Rectal smooth muscle tissue (tissue), 1 donor: Measurements from ENCODE around the gene GYS2.

Experiments used
- H3K27ac ChIP-seq: one replicate; pipeline ENCODE4 v1.7.0; 2013; ENCODE audit warnings: low read depth, low read length, inconsistent platforms
- H3K27me3 ChIP-seq: one replicate; pipeline ENCODE4 v1.7.0; 2013; ENCODE audit warnings: low read length; ENCODE audit not compliant: control insufficient read depth, insufficient read depth
- H3K36me3 ChIP-seq: one replicate; pipeline ENCODE4 v1.7.0; 2013; ENCODE audit warnings: low read length; ENCODE audit not compliant: control insufficient read depth, insufficient read depth
- H3K4me1 ChIP-seq: one replicate; pipeline ENCODE4 v1.7.0; 2013; ENCODE audit warnings: low read length; ENCODE audit not compliant: control insufficient read depth, insufficient read depth
- H3K4me3 ChIP-seq: one replicate; pipeline ENCODE4 v1.7.0; 2013; ENCODE audit warnings: low read length
- H3K9ac ChIP-seq: one replicate; pipeline ENCODE4 v1.7.0; 2013; ENCODE audit warnings: low read length

Gene GYS2

GRCh38 chr12:21566223-21566906 is 38.3 kb downstream of the GYS2 start:
- H3K9ac ChIP-seq, result no peak overlapping the region
- H3K27me3 ChIP-seq, result no peaks in the 10 kb centered on the region
- no peaks in the 10 kb centered on the region for H3K4me1 ChIP-seq
- H3K27ac ChIP-seq, result no peak overlapping the region
- H3K4me3 ChIP-seq, result no peak overlapping the region
- H3K36me3 ChIP-seq, result no peaks in the 10 kb centered on the region

DNA sequence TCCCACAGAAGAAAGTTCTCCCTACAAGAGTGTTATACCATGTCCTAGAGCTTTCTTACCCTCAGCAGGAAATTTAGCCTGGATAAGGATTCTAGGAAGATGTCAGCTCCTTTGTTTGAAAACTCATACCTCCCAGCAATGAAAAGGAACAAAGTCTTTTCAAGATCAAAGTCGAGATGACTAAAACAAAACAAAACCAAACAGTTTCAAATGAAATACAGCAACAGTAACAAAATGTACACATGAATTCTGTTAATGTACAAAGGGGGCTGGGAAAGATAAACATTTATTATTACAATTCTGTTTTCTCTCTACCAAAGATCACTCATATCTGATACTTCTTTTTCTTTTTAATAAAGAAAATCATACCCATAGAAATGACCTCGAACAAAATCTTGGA is 41.8 kb downstream of the GYS2 start:
- no peaks in the 10 kb centered on the region for H3K27me3 ChIP-seq
- H3K36me3 ChIP-seq, result no peaks in the 10 kb centered on the region
- H3K4me1 ChIP-seq, result no peaks in the 10 kb centered on the region
- no peak overlapping the region for H3K9ac ChIP-seq
- H3K4me3 ChIP-seq, result no peak overlapping the region
- no peak overlapping the region for H3K27ac ChIP-seq

DNA sequence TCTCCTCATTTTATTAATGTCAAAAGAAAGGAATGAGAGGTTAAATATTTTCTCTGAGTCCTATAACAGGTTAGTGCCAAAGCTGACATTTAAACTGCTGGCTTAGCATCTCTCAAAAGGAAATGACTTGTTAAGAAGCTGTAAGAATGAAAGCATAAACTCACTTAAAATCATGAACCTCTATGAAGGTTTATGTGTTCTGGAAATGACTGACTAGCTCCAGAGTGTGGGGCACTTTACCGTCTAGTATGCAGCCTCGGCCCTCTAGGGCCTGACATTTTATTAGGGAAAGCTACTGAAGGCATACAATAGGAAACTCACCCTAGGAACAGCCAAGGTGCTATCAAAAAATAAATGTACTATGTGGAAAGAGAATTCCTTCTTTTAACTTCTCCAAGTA is 43.5 kb downstream of the GYS2 start:
- H3K9ac ChIP-seq, result no peak overlapping the region
- H3K27me3 ChIP-seq, result no peaks in the 10 kb centered on the region
- no peaks in the 10 kb centered on the region for H3K4me1 ChIP-seq
- no peak overlapping the region for H3K27ac ChIP-seq
- no peaks in the 10 kb centered on the region for H3K36me3 ChIP-seq
- H3K4me3 ChIP-seq, result no peak overlapping the region

DNA sequence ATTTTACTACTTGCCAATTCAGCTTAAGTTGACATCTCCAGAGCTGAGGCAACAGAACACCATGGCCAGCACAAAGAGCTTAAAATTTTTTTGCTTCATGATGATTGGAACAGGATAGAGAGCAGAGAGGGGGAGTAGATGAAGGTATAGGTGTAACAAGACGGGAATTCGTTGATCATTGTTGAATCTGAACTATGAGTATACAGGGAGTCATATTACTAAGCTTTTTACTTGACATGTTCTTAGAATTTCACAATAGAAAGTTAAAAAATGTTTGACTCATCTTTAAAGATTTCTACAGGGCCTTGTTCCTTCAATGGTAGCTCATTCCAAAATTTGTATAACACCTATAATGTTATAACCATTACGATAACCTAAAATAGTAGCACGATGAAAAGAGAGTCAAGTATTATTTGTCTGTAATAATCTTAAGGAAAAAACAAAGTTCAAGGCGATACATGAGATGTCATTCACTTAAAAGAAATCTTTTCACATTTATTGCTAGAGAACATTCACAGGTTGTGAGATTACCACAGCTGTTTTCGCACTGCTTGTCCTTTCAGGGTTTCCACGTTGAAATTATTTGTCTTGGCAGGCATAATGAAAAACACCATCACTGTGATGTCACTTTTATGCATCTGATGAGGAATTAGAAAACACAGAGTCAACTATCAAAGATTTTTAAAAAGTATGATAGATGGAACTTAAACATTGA is 44.6 kb downstream of the GYS2 start:
- no peaks in the 10 kb centered on the region for H3K4me1 ChIP-seq
- no peaks in the 10 kb centered on the region for H3K36me3 ChIP-seq
- H3K9ac ChIP-seq, result no peak overlapping the region
- no peak overlapping the region for H3K4me3 ChIP-seq
- no peak overlapping the region for H3K27ac ChIP-seq
- no peaks in the 10 kb centered on the region for H3K27me3 ChIP-seq

DNA sequence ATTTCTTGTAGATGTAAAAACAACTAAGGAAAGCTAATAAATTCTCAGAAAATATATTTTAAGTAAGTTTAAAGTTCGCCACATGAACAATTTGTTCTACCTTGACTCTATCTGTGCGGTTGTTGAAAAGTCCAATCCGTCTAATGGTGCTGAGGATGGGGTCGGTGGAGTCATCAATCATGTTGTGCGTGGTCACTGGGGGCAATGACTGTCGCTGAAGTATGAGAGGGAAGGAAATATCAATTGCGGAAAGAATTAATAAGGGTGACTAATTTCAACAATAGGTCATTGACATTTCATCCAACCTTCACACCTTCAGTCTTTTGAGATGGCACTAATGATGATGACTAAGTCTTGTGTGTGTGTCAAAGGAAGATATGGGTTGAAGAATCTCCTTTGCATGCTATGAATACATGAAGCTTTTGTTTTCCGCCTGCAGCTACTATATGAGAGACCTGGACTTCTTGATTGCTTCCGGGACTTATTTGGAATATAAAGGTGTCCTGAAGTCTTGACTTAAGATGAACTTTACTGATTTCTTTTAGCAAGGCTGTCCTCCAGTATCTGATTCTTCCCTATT is 46.5 kb downstream of the GYS2 start:
- Histone ChIP-seq H3K27ac (no peak overlapping the region), H3K36me3 (no peaks in the 10 kb centered on the region), H3K4me1 (no peaks in the 10 kb centered on the region), H3K4me3 (no peak overlapping the region), H3K27me3 (no peaks in the 10 kb centered on the region), H3K9ac (no peak overlapping the region)

- H3K36me3 ChIP-seq, result no peaks in the 10 kb centered on the region
- H3K27ac ChIP-seq, result no peak overlapping the region
- H3K4me1 ChIP-seq, result peaks cover 2% of the 10 kb centered on the region
- no peak overlapping the region for H3K9ac ChIP-seq
- no peaks in the 10 kb centered on the region for H3K27me3 ChIP-seq
- H3K4me3 ChIP-seq, result no peak overlapping the region
These were observed 51.3 kb downstream of the GYS2 start for GRCh38 chr12:21553329-21553675.

GRCh38 chr12:21552635-21553328 is 51.9 kb downstream of the GYS2 start:
- no peak overlapping the region for H3K4me3 ChIP-seq
- no peak overlapping the region for H3K27ac ChIP-seq
- H3K27me3 ChIP-seq, result no peaks in the 10 kb centered on the region
- H3K36me3 ChIP-seq, result no peaks in the 10 kb centered on the region
- H3K9ac ChIP-seq, result no peak overlapping the region
- H3K4me1 ChIP-seq, result peaks cover 2% of the 10 kb centered on the region

DNA sequence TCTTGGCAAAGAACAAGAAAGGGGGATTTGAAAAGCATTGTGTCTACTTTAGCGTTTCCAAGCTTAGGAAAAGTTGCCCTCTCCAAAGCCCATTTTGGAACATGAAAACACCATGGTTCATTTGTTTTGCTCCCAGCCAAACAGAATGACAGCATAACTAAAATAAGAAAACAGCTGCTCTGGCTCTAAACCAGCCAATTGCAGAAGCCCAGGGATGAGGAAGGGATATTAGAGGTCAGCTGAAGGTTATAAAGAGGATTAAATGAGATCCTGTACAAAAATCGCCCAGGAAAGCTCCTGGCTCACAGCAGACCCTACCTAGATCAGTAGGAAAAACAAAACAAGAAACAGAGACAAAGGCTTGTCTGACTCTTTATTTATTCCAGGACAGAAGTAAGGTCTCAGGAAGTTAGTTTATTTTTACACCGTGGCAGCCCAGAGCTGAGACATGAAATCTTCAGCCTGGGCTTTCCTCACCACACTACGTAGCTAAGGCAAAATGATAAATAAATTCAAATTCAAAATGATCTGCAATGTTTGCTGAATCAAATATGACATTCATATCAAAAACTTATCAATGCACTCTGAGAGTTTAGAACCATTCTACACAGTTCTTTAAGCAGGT is 52.7 kb downstream of the GYS2 start:
- no peak overlapping the region for H3K9ac ChIP-seq
- no peak overlapping the region for H3K4me3 ChIP-seq
- H3K27ac ChIP-seq, result no peak overlapping the region
- no peaks in the 10 kb centered on the region for H3K36me3 ChIP-seq
- H3K4me1 ChIP-seq, result peaks cover 2% of the 10 kb centered on the region
- no peaks in the 10 kb centered on the region for H3K27me3 ChIP-seq

- Histone ChIP-seq H3K4me1 (peaks cover under 1% of the 10 kb centered on the region), H3K36me3 (no peaks in the 10 kb centered on the region), H3K4me3 (no peak overlapping the region), H3K9ac (no peak overlapping the region), H3K27me3 (no peaks in the 10 kb centered on the region), H3K27ac (no peak overlapping the region)
These were observed 57.2 kb downstream of the GYS2 start for GRCh38 chr12:21547437-21547836.

GRCh38 chr12:21546716-21547115 is 57.9 kb downstream of the GYS2 start:
- no peaks in the 10 kb centered on the region for H3K4me1 ChIP-seq
- no peak overlapping the region for H3K9ac ChIP-seq
- H3K36me3 ChIP-seq, result no peaks in the 10 kb centered on the region
- no peak overlapping the region for H3K4me3 ChIP-seq
- H3K27me3 ChIP-seq, result no peaks in the 10 kb centered on the region
- H3K27ac ChIP-seq, result no peak overlapping the region

DNA sequence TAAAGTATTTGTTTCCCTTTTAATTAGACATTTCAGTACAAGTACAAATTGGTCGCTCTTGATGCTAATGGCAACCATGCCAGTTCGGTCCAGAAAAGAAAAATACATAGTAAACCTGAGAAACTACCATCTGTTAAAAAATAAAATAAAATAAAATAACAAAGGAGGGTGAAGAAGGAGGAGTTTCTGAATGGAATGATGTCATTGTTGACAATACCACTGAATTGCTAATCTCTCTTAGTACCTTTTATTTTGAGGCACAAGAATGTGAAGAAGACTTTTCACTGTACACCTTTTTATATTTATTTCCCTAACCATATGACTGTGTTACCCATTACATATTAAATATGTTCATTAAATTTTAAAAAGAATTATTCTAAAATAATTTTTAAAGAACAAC is 59.1 kb downstream of the GYS2 start:
- H3K4me3 ChIP-seq, result no peak overlapping the region
- no peaks in the 10 kb centered on the region for H3K36me3 ChIP-seq
- H3K9ac ChIP-seq, result no peak overlapping the region
- H3K27me3 ChIP-seq, result no peaks in the 10 kb centered on the region
- H3K27ac ChIP-seq, result no peak overlapping the region
- no peaks in the 10 kb centered on the region for H3K4me1 ChIP-seq

- Histone ChIP-seq H3K27ac (no peak overlapping the region), H3K36me3 (no peaks in the 10 kb centered on the region), H3K4me1 (no peaks in the 10 kb centered on the region), H3K9ac (no peak overlapping the region), H3K27me3 (no peaks in the 10 kb centered on the region), H3K4me3 (no peak overlapping the region)
These were observed 61.5 kb downstream of the GYS2 start for GRCh38 chr12:21543151-21543550.
